GM23338 (cell line): ENCODE measurements around the gene PDYN. TPM values are rescaled to one million over a fixed set of nuclear protein-coding genes. Genes with fewer than 3 reads are reported as not detected.

ENCODE experiments used
- ATAC-seq: fragments of 200-7000 bp; cut with Tn5 transposase; 3 replicates; pipeline ENCODE4 v1.9.1; 2020
- DNase-seq: peaks from one replicate; pipeline ENCODE4 v3.0.0-alpha.2; 2015; ENCODE audit warnings: low spot score
- H2AFZ ChIP-seq: fragments of 200-600 bp; sonication (generic); 2 replicates; pipeline ENCODE4 v1.8.0; 2016; ENCODE audit warnings: antibody characterized with exemption, mild to moderate bottlenecking, moderate library complexity
- H3F3A ChIP-seq: fragments of 200-600 bp; sonication (generic); replicated peaks from 2 replicates; pipeline ENCODE4 v1.8.0; 2017; ENCODE audit warnings: antibody characterized with exemption, mixed run types, low read depth
- H3K27ac ChIP-seq: fragments of 200-600 bp; sonication (generic); 2 replicates; pipeline ENCODE4 v1.6.1; 2016; ENCODE audit warnings: low read depth
- H3K27me3 ChIP-seq: fragments of 200-600 bp; sonication (generic); 2 replicates; pipeline ENCODE4 v1.8.0; 2016; ENCODE audit warnings: mild to moderate bottlenecking, mixed run types, moderate library complexity; ENCODE audit not compliant: insufficient read depth
- H3K36me3 ChIP-seq: fragments of 200-600 bp; sonication (generic); 2 replicates; pipeline ENCODE4 v1.8.0; 2016; ENCODE audit warnings: mild to moderate bottlenecking; ENCODE audit not compliant: insufficient read depth
- H3K4me1 ChIP-seq: fragments of 200-600 bp; sonication (generic); 2 replicates; pipeline ENCODE4 v1.8.0; 2016; ENCODE audit warnings: mild to moderate bottlenecking, moderate library complexity; ENCODE audit not compliant: insufficient read depth
- H3K4me2 ChIP-seq: fragments of 200-600 bp; sonication (generic); 2 replicates; pipeline ENCODE4 v1.7.1; 2017; ENCODE audit warnings: mixed run types
- H3K4me3 ChIP-seq: fragments of 200-600 bp; sonication (generic); 2 replicates; pipeline ENCODE4 v1.6.1; 2016; ENCODE audit warnings: mixed run types
- H3K79me2 ChIP-seq: fragments of 200-600 bp; sonication (generic); replicated peaks from 2 replicates; pipeline ENCODE4 v1.8.0; 2017; ENCODE audit warnings: mild to moderate bottlenecking; ENCODE audit not compliant: insufficient read depth
- H3K9me2 ChIP-seq: fragments of 200-600 bp; sonication (generic); 2 replicates; pipeline ENCODE4 v1.8.0; 2017; ENCODE audit not compliant: insufficient read depth
- H4K20me1 ChIP-seq: fragments of 200-600 bp; sonication (generic); replicated peaks from 2 replicates; pipeline ENCODE4 v1.8.0; 2017; ENCODE audit warnings: mild to moderate bottlenecking; ENCODE audit not compliant: insufficient read depth
- H3K27ac Mint-ChIP-seq: 2 replicates; pipeline ENCODE4 v1.8.0; 2020; ENCODE audit warnings: inconsistent platforms, mild to moderate bottlenecking, moderate library complexity, mixed read lengths
- H3K27me3 Mint-ChIP-seq: 3 replicates; pipeline ENCODE4 v1.8.0; 2022; ENCODE audit warnings: low read depth, mild to moderate bottlenecking, moderate library complexity, mixed read lengths, inconsistent platforms; ENCODE audit not compliant: insufficient read depth, poor library complexity
- H3K36me3 Mint-ChIP-seq: 3 replicates; pipeline ENCODE4 v1.8.0; 2021; ENCODE audit warnings: low read depth, mild to moderate bottlenecking, inconsistent platforms, moderate library complexity, mixed read lengths
- H3K4me1 Mint-ChIP-seq: 3 replicates; pipeline ENCODE4 v1.8.0; 2020; ENCODE audit warnings: mild to moderate bottlenecking, inconsistent platforms, mixed read lengths
- H3K4me3 Mint-ChIP-seq: 3 replicates; pipeline ENCODE4 v1.8.0; 2021; ENCODE audit warnings: moderate library complexity, mild to moderate bottlenecking, inconsistent platforms, mixed read lengths
- H3K9me3 Mint-ChIP-seq: 3 replicates; pipeline ENCODE4 v1.8.0; 2020; ENCODE audit warnings: moderate library complexity, mild to moderate bottlenecking, inconsistent platforms, mixed read lengths
- CREB1 ChIP-seq: fragments of 250-450 bp; sonication (Bioruptor Pico); IDR thresholded peaks from 2 replicates; pipeline ENCODE4 v1.5.0; 2020; ENCODE audit warnings: low read depth, mild to moderate bottlenecking, moderate library complexity
- CTCF ChIP-seq, 2 experiments: fragments of 200-600 bp in 1 of 2; sonication (generic) in 1 of 2; conservative IDR thresholded peaks; 2 replicates each; pipeline versions ENCODE4 v1.5.1 to v1.6.1; 2016 to 2017; ENCODE audit warnings: antibody characterized with exemption in 2 of 2, low read depth in 2 of 2, mild to moderate bottlenecking in 2 of 2, moderate library complexity in 1 of 2
- ETS1 ChIP-seq: IDR thresholded peaks from 2 replicates; pipeline ENCODE4 v1.6.1; 2016; ENCODE audit warnings: antibody characterized with exemption
- EZH2 ChIP-seq: fragments of 200-600 bp; sonication (generic); IDR thresholded peaks from one replicate; pipeline ENCODE4 v1.8.0; 2017; ENCODE audit warnings: antibody characterized with exemption, mild to moderate bottlenecking, low read depth; ENCODE audit not compliant: unreplicated experiment
- EZH2phosphoT487 ChIP-seq: fragments of 200-600 bp; sonication (generic); IDR thresholded peaks from one replicate; pipeline ENCODE4 v1.8.1; 2018; ENCODE audit warnings: antibody characterized with exemption; ENCODE audit not compliant: unreplicated experiment
- JUNB ChIP-seq: IDR thresholded peaks from one replicate; pipeline ENCODE4 v1.6.1; 2016; ENCODE audit warnings: antibody characterized with exemption; ENCODE audit not compliant: unreplicated experiment
- NANOG ChIP-seq: IDR thresholded peaks from 2 replicates; pipeline ENCODE4 v1.6.1; 2016; ENCODE audit warnings: antibody characterized with exemption, borderline replicate concordance
- POLR2AphosphoS5 ChIP-seq: IDR thresholded peaks from 2 replicates; pipeline ENCODE4 v1.6.1; 2016; ENCODE audit warnings: antibody characterized with exemption, low read depth
- REST ChIP-seq: IDR thresholded peaks from one replicate; pipeline ENCODE4 v1.6.1; 2018; ENCODE audit warnings: antibody characterized with exemption; ENCODE audit not compliant: unreplicated experiment
- STAT1 ChIP-seq: IDR thresholded peaks from one replicate; pipeline ENCODE4 v1.6.1; 2016; ENCODE audit warnings: antibody characterized with exemption; ENCODE audit not compliant: unreplicated experiment
- ZNF114 ChIP-seq: fragments of 250-450 bp; sonication (Bioruptor Pico); IDR thresholded peaks from 2 replicates; pipeline ENCODE4 v1.5.0; 2020; ENCODE audit warnings: mild to moderate bottlenecking, moderate library complexity
- ZNF331 ChIP-seq: fragments of 250-450 bp; sonication (Bioruptor Pico); IDR thresholded peaks from 2 replicates; pipeline ENCODE4 v1.5.0; 2020; ENCODE audit warnings: low read depth, mild to moderate bottlenecking, moderate library complexity
- ZNF462 ChIP-seq: fragments of 250-450 bp; sonication (Bioruptor Pico); IDR thresholded peaks from 2 replicates; pipeline ENCODE4 v1.5.0; 2020; ENCODE audit warnings: mild to moderate bottlenecking, moderate library complexity
- polyA plus RNA-seq: library from polyadenylated mRNA; unstranded; fragments of >200 nt; fragmentation: Nextera tagmentation; extraction: Ambion mirVana; gene quantifications from 2 replicates; pipeline ENCODE4 v1.2.1, GENCODE V29; 2016
- total RNA-seq: library from RNA; depleted of rRNA; stranded (reverse); fragments of >200 nt; shearing (Covaris generic); gene quantifications from 2 replicates; pipeline ENCODE4 v1.2.3, GENCODE V29; 2014

The PDYN gene
- total and polyA plus RNA-seq, 2 experiments from 2014 or later, result 0.21 to 0.24 TPM

GRCh38 chr20:1950836-1951235, 43.0 kb downstream of the PDYN start:
- ATAC-seq, result peak; percentile 11
- TF ChIP-seq ZNF462 (CRISPR knock-in tag), result no peak
- TF ChIP-seq POLR2AphosphoS5, result no peak
- TF ChIP-seq REST, result no peak
- TF ChIP-seq ZNF114 (CRISPR knock-in tag), result no peak
- TF ChIP-seq CTCF (conservative IDR thresholded peaks at IDR 0.05; ENCODE audit: low read depth in 2 of 2), result no peak
- TF ChIP-seq EZH2, result no peak
- TF ChIP-seq CREB1 (CRISPR knock-in tag), result no peak
- TF ChIP-seq NANOG, result no peak
- no peak for TF ChIP-seq ETS1
- TF ChIP-seq ZNF331 (CRISPR knock-in tag), result no peak
- TF ChIP-seq JUNB, result no peak
- TF ChIP-seq STAT1, result no peak
- no peak for TF ChIP-seq EZH2phosphoT487
- Histone ChIP-seq H3K36me3 (no peaks in the 10 kb centered on the region), H3K4me1 (peaks cover 41% of the 10 kb centered on the region), H3K27me3 (peaks cover 22% of the 10 kb centered on the region), H3K9me2 (no peaks in the 10 kb centered on the region), H4K20me1 (no peaks in the 10 kb centered on the region), H3K27ac (no peak overlapping the region), H3K4me3 (no peak overlapping the region), H2AFZ (no peak overlapping the region), H3K4me2 (no peak overlapping the region), H3K79me2 (no peaks in the 10 kb centered on the region), H3F3A (peaks cover 10% of the 10 kb centered on the region; the same call in 1 of the 2 replicates)
- Mint-ChIP-seq H3K27me3 (peaks cover 23% of the 10 kb centered on the region), H3K4me1 (peaks cover 71% of the 10 kb centered on the region), H3K36me3 (no peaks in the 10 kb centered on the region), H3K9me3 (no peaks in the 10 kb centered on the region), H3K4me3 (no peak overlapping the region; the same call in 2 of the 3 replicates), H3K27ac (no peak overlapping the region)
- peak; percentile 56 for DNase-seq
